ENCODE data around the gene ADAM12. TPM values are rescaled to one million over a fixed set of nuclear protein-coding genes. Genes with fewer than 3 reads are reported as not detected.
A peak's percentile ranks its signal among the peaks of the same experiment; 100 is the strongest.

ADAM12 gene
- polyA plus RNA-seq, 3 donors = 0.05 TPM; not detected in 2

GRCh38 chr10:126090911-126091728 lies 297.2 kb downstream of the ADAM12 start:
- Histone ChIP-seq H3K9ac (ENCODE audit: insufficient read depth, low read length, poor library complexity, severe bottlenecking) (no peak overlapping the region), H4K20me1 (ENCODE audit: insufficient read depth, low read length) (no peaks in the 10 kb centered on the region), H3K9me3 (replicated peaks in 1 of 2; ENCODE audit: control insufficient read depth in 1 of 2, insufficient read depth in 1 of 2, low read length in 2 of 2) (no peaks in the 10 kb centered on the region), H2AFZ (ENCODE audit: insufficient read depth, low read depth, low read length, poor library complexity, severe bottlenecking) (no peak overlapping the region), H3K27me3 (ENCODE audit: control insufficient read depth in 2 of 2, insufficient read depth in 2 of 2, low read length in 2 of 2) (no peaks in the 10 kb centered on the region), H3K4me1 (ENCODE audit: control insufficient read depth in 1 of 2, insufficient read depth in 2 of 2, low read length in 2 of 2) (peaks cover 31 to 35% of the 10 kb centered on the region in 2 donors), H3K27ac (ENCODE audit: low read depth in 1 of 2, low read length in 2 of 2) (no peak overlapping the region), H3K79me2 (ENCODE audit: insufficient read depth, low read length) (no peaks in the 10 kb centered on the region), H3K36me3 (replicated peaks in 1 of 2; ENCODE audit: control insufficient read depth in 1 of 2, insufficient read depth in 2 of 2, low read length in 2 of 2) (no peaks in the 10 kb centered on the region), H3K4me3 (replicated peaks in 1 of 3; ENCODE audit: low read depth in 2 of 3, low read length in 3 of 3) (no peak overlapping the region), H3K4me2 (replicated peaks; ENCODE audit: extremely low read depth, low read length, poor library complexity, severe bottlenecking) (no peak overlapping the region)
- H3K4me1 Mint-ChIP-seq = peaks cover 31% of the 10 kb centered on the region
- no peaks in the 10 kb centered on the region for H3K36me3 Mint-ChIP-seq
- WGBS (ENCODE audit: insufficient coverage) = 100% methylated on average over 2 of the region's 10 CpGs
- H3K9me3 Mint-ChIP-seq = peaks cover 0 to 3% (median 0%) of the 10 kb centered on the region in 7 donors
- intact Hi-C loops (cut with micrococcal nuclease) = loop anchor here in 1 of 2 donors (10.0 kb wide), 1 partner anchor 106 kb away; no protein-coding TSS in a partner anchor
- H3K4me3 Mint-ChIP-seq = no peak overlapping the region
- TF ChIP-seq, protein P1, sequence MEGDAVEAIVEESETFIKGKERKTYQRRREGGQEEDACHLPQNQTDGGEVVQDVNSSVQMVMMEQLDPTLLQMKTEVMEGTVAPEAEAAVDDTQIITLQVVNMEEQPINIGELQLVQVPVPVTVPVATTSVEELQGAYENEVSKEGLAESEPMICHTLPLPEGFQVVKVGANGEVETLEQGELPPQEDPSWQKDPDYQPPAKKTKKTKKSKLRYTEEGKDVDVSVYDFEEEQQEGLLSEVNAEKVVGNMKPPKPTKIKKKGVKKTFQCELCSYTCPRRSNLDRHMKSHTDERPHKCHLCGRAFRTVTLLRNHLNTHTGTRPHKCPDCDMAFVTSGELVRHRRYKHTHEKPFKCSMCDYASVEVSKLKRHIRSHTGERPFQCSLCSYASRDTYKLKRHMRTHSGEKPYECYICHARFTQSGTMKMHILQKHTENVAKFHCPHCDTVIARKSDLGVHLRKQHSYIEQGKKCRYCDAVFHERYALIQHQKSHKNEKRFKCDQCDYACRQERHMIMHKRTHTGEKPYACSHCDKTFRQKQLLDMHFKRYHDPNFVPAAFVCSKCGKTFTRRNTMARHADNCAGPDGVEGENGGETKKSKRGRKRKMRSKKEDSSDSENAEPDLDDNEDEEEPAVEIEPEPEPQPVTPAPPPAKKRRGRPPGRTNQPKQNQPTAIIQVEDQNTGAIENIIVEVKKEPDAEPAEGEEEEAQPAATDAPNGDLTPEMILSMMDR (IDR thresholded peaks at IDR 0.05) = no peak
- H3K27me3 Mint-ChIP-seq (ENCODE audit: low read depth in 3 of 3) = peaks cover 0 to 1% (median 0%) of the 10 kb centered on the region in 3 donors
- no peak overlapping the region for H3K27ac Mint-ChIP-seq
- DNase-seq = peak in 1 of 3 donors; percentile 27

DNA sequence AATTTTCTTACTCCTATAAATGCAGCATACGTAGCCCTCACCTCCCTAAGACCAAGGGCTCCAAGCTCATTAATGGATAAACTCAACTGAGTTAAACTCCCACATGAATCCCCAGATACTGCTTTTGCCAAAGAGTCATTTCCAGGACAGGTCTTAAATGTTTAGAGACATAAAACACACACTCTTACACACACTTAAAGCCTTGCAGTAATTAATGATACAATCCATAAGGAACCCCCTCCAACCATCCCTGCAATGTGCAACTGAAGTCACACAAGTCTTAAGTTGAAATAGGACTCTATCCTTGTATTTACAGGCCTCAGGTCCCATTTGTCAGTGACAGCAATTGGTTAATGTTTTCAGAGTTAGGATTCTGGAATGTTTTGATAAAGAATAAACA lies 297.8 kb downstream of the ADAM12 start:
- Histone ChIP-seq H3K4me2 (replicated peaks; ENCODE audit: extremely low read depth, low read length, poor library complexity, severe bottlenecking) (no peak overlapping the region), H3K9me3 (replicated peaks in 1 of 2; ENCODE audit: control insufficient read depth in 1 of 2, insufficient read depth in 1 of 2, low read length in 2 of 2) (no peaks in the 10 kb centered on the region)

More for the DNA sequence above, 297.8 kb downstream of the ADAM12 start:
- no peaks in the 10 kb centered on the region for H4K20me1 ChIP-seq (ENCODE audit: insufficient read depth, low read length)
- Mint-ChIP-seq H3K4me3 (no peak overlapping the region), H3K36me3 (no peaks in the 10 kb centered on the region), H3K9me3 (peaks cover 0 to 4% (median 0%) of the 10 kb centered on the region in 7 donors), H3K27ac (no peak overlapping the region), H3K4me1 (peaks cover 31% of the 10 kb centered on the region), H3K27me3 (ENCODE audit: low read depth in 3 of 3) (peaks cover 0 to 1% (median 0%) of the 10 kb centered on the region in 3 donors)
- H3K79me2 ChIP-seq (ENCODE audit: insufficient read depth, low read length) = no peaks in the 10 kb centered on the region
- DNase-seq = no peak
- no peaks in the 10 kb centered on the region for H3K36me3 ChIP-seq (replicated peaks in 1 of 2; ENCODE audit: control insufficient read depth in 1 of 2, insufficient read depth in 2 of 2, low read length in 2 of 2)
- WGBS (ENCODE audit: insufficient coverage) = 100% methylated on average over 1 of the region's 1 CpG
- H3K4me1 ChIP-seq (ENCODE audit: control insufficient read depth in 1 of 2, insufficient read depth in 2 of 2, low read length in 2 of 2) = peaks cover 31 to 35% of the 10 kb centered on the region in 2 donors
- no peak overlapping the region for H3K27ac ChIP-seq (ENCODE audit: low read depth in 1 of 2, low read length in 2 of 2)
- H3K4me3 ChIP-seq (replicated peaks in 1 of 3; ENCODE audit: low read depth in 2 of 3, low read length in 3 of 3) = no peak overlapping the region
- no peaks in the 10 kb centered on the region for H3K27me3 ChIP-seq (ENCODE audit: control insufficient read depth in 2 of 2, insufficient read depth in 2 of 2, low read length in 2 of 2)
- intact Hi-C loops (cut with micrococcal nuclease) = loop anchor here in 1 of 2 donors (10.0 kb wide), 1 partner anchor 106 kb away; no protein-coding TSS in a partner anchor
- TF ChIP-seq, protein P1 (IDR thresholded peaks at IDR 0.05) = no peak
- H2AFZ ChIP-seq (ENCODE audit: insufficient read depth, low read depth, low read length, poor library complexity, severe bottlenecking) = no peak overlapping the region
- H3K9ac ChIP-seq (ENCODE audit: insufficient read depth, low read length, poor library complexity, severe bottlenecking) = no peak overlapping the region
